IMR-90 (cell line): Measurements from ENCODE around the gene HAS3. TPM values are rescaled to one million over a fixed set of nuclear protein-coding genes. Genes with fewer than 3 reads are reported as not detected.

ENCODE experiments used
- ATAC-seq: fragments of 200-7000 bp; cut with Tn5 transposase; 2 replicates; pipeline ENCODE4 v1.9.1; 2020; ENCODE audit warnings: low read depth, mild to moderate bottlenecking, moderate library complexity
- BruUV-seq: library from RNA; stranded (reverse); fragments of 400-500 nt; replicated peaks from 2 replicates; lab custom pipeline; 2021; lab: Mats Ljungman, UMichigan
- CTCF ChIA-PET: fragments of 300-600 bp; formaldehyde crosslinking; extraction: SDS; loops from one replicate; lab custom pipeline; 2021; ENCODE audit warnings: antibody characterized with exemption; lab: Yijun Ruan, JAX
- POLR2A ChIA-PET: fragments of 300-600 bp; sonication (Branson Sonifier 250); formaldehyde crosslinking; loops from one replicate; lab custom pipeline; 2022; ENCODE audit warnings: antibody characterized with exemption; ENCODE audit not compliant: unreplicated experiment; lab: Charles Lee
- DNase-seq: peaks from one replicate; pipeline ENCODE4 v3.0.0; 2013
- H2AFZ ChIP-seq: replicated peaks from 2 replicates; pipeline ENCODE3; 2013; ENCODE audit warnings: low read length, mild to moderate bottlenecking; ENCODE audit not compliant: poor library complexity
- H2AK5ac ChIP-seq: 2 replicates; pipeline ENCODE4 v1.6.1; 2013; ENCODE audit warnings: low read depth, low read length, inconsistent platforms
- H2AK9ac ChIP-seq: replicated peaks from 2 replicates; pipeline ENCODE3; 2013; ENCODE audit warnings: mild to moderate bottlenecking, low read depth, low read length, moderate library complexity; ENCODE audit not compliant: poor library complexity
- H2BK120ac ChIP-seq: 2 replicates; pipeline ENCODE4 v1.6.1; 2013; ENCODE audit warnings: low read depth, low read length, inconsistent platforms
- H2BK15ac ChIP-seq: 3 replicates; pipeline ENCODE4 v1.6.1; 2013; ENCODE audit warnings: low read depth, low read length, inconsistent platforms
- H2BK20ac ChIP-seq: 2 replicates; pipeline ENCODE4 v1.6.1; 2013; ENCODE audit warnings: low read depth, mild to moderate bottlenecking, inconsistent platforms, low read length, moderate library complexity
- H2BK5ac ChIP-seq: 2 replicates; pipeline ENCODE4 v1.6.1; 2013; ENCODE audit warnings: mild to moderate bottlenecking, low read depth, low read length, inconsistent platforms; ENCODE audit not compliant: poor library complexity, severe bottlenecking
- H3K14ac ChIP-seq: replicated peaks from 2 replicates; pipeline ENCODE4 v1.6.1; 2013; ENCODE audit warnings: low read depth, low read length, inconsistent platforms
- H3K18ac ChIP-seq: 2 replicates; pipeline ENCODE4 v1.6.1; 2013; ENCODE audit warnings: low read depth, low read length, control low read depth
- H3K23ac ChIP-seq: 2 replicates; pipeline ENCODE4 v1.6.1; 2013; ENCODE audit warnings: low read depth, low read length, inconsistent platforms
- H3K27ac ChIP-seq: 2 replicates; pipeline ENCODE4 v1.5.1; 2013; ENCODE audit warnings: mild to moderate bottlenecking, control low read depth, low read length; ENCODE audit not compliant: insufficient read depth
- H3K27me3 ChIP-seq: 2 replicates; pipeline ENCODE4 v1.6.1; 2013; ENCODE audit warnings: low read length; ENCODE audit not compliant: control insufficient read depth, insufficient read depth
- H3K36me3 ChIP-seq: 2 replicates; pipeline ENCODE4 v1.6.1; 2013; ENCODE audit warnings: low read length, mixed read lengths; ENCODE audit not compliant: control insufficient read depth, insufficient read depth
- H3K4ac ChIP-seq: 2 replicates; pipeline ENCODE4 v1.6.1; 2013; ENCODE audit warnings: low read depth, low read length, inconsistent platforms
- H3K4me1 ChIP-seq: 2 replicates; pipeline ENCODE4 v1.6.1; 2013; ENCODE audit warnings: low read length, mixed read lengths; ENCODE audit not compliant: control insufficient read depth, insufficient read depth
- H3K4me2 ChIP-seq: 2 replicates; pipeline ENCODE4 v1.6.1; 2013; ENCODE audit warnings: low read depth, mild to moderate bottlenecking, control low read depth, low read length, moderate library complexity
- H3K4me3 ChIP-seq: 2 replicates; pipeline ENCODE4 v1.5.1; 2013; ENCODE audit warnings: low read depth, mild to moderate bottlenecking, control low read depth, low read length, moderate library complexity; ENCODE audit not compliant: insufficient read depth
- H3K56ac ChIP-seq: 2 replicates; pipeline ENCODE4 v1.6.1; 2013; ENCODE audit warnings: low read length, inconsistent platforms; ENCODE audit not compliant: insufficient read depth; ENCODE audit errors: extremely low read depth
- H3K79me1 ChIP-seq, 2 experiments: 2 replicates each; pipeline ENCODE4 v1.6.1; 2013; ENCODE audit warnings: low read length in 2 of 2, inconsistent platforms in 1 of 2, low read depth in 1 of 2
- H3K9ac ChIP-seq: 2 replicates; pipeline ENCODE4 v1.6.1; 2013; ENCODE audit warnings: low read depth, low read length, control low read depth
- H3K9me1 ChIP-seq: 2 replicates; pipeline ENCODE4 v1.6.1; 2013; ENCODE audit warnings: low read length, inconsistent platforms; ENCODE audit not compliant: insufficient read depth
- H3K9me3 ChIP-seq: 2 replicates; pipeline ENCODE4 v1.6.1; 2013; ENCODE audit warnings: low read length; ENCODE audit not compliant: control insufficient read depth, insufficient read depth
- H4K20me1 ChIP-seq: 2 replicates; pipeline ENCODE4 v1.6.1; 2013; ENCODE audit warnings: low read length, inconsistent platforms; ENCODE audit not compliant: insufficient read depth
- H4K5ac ChIP-seq: 2 replicates; pipeline ENCODE4 v1.6.1; 2013; ENCODE audit warnings: mild to moderate bottlenecking, low read depth, low read length, control low read depth
- H4K8ac ChIP-seq, 2 experiments: 2 replicates each; pipeline ENCODE4 v1.6.1; 2013; ENCODE audit warnings: low read depth in 2 of 2, low read length in 2 of 2, control low read depth in 1 of 2, inconsistent platforms in 1 of 2
- H4K91ac ChIP-seq: 2 replicates; pipeline ENCODE4 v1.6.1; 2013; ENCODE audit warnings: low read depth, low read length, inconsistent platforms; ENCODE audit not compliant: insufficient read depth
- BHLHE40 ChIP-seq: fragments of 150-350 bp; IDR thresholded peaks from 2 replicates; pipeline ENCODE4 v1.6.1; 2016; ENCODE audit warnings: mild to moderate bottlenecking, low read depth, low read length
- CHD1 ChIP-seq: IDR thresholded peaks from 2 replicates; pipeline ENCODE4 v1.6.1; 2012; ENCODE audit warnings: low read depth, low read length, improper control_type of control experiment
- CTCF ChIP-seq: conservative IDR thresholded peaks from 2 replicates; pipeline ENCODE4 v1.5.1; 2012; ENCODE audit warnings: mild to moderate bottlenecking, low read depth, low read length, improper control_type of control experiment
- ELK1 ChIP-seq: fragments of 150-350 bp; IDR thresholded peaks from 2 replicates; pipeline ENCODE4 v1.6.1; 2016; ENCODE audit warnings: low read depth, mild to moderate bottlenecking, low read length, moderate library complexity, borderline replicate concordance
- FOS ChIP-seq: fragments of 150-350 bp; IDR thresholded peaks from 2 replicates; pipeline ENCODE4 v1.6.1; 2016; ENCODE audit warnings: low read depth, low read length
- MAFK ChIP-seq: IDR thresholded peaks from 2 replicates; pipeline ENCODE4 v1.6.1; 2012; ENCODE audit warnings: low read depth, low read length, improper control_type of control experiment
- MAZ ChIP-seq: IDR thresholded peaks from 2 replicates; pipeline ENCODE4 v1.6.1; 2012; ENCODE audit warnings: low read depth, mild to moderate bottlenecking, low read length, improper control_type of control experiment, moderate library complexity, borderline replicate concordance
- MXI1 ChIP-seq: IDR thresholded peaks from 2 replicates; pipeline ENCODE4 v1.6.1; 2012; ENCODE audit warnings: low read depth, mild to moderate bottlenecking, low read length, moderate library complexity, borderline replicate concordance
- POLR2A ChIP-seq: IDR thresholded peaks from 2 replicates; pipeline ENCODE4 v1.6.1; 2012; ENCODE audit warnings: mild to moderate bottlenecking, low read depth, low read length
- RFX5 ChIP-seq: IDR thresholded peaks from 2 replicates; pipeline ENCODE4 v1.8.0; 2012; ENCODE audit warnings: low read depth, mild to moderate bottlenecking, low read length, moderate library complexity
- SMC3 ChIP-seq: fragments of 150-350 bp; IDR thresholded peaks from 2 replicates; pipeline ENCODE4 v1.6.1; 2016; ENCODE audit warnings: low read depth, mild to moderate bottlenecking, antibody characterized with exemption, low read length, moderate library complexity
- USF2 ChIP-seq: fragments of 150-350 bp; IDR thresholded peaks from 2 replicates; pipeline ENCODE4 v1.6.1; 2017; ENCODE audit warnings: mild to moderate bottlenecking, antibody characterized with exemption, low read length, low read depth
- WGBS, 2 experiments: methylation state at CpG; one replicate each; pipeline versions ENCODE4 v1.1.5 to v1.1.7; 2013; ENCODE audit warnings: missing lambda C conversion rate in 2 of 2; ENCODE audit not compliant: insufficient read length in 1 of 2; ENCODE audit errors: extremely low coverage in 2 of 2; 5-methylcytosine and 5-hydroxymethylcytosine counted together
- dilution Hi-C: fragments of 300-500 bp; cut with HindIII; formaldehyde crosslinking; loops from one replicate; pipeline ENCODE4 v1.14.3; 2018; ENCODE audit warnings: low sequenced_read_pairs; ENCODE audit not compliant: unreplicated experiment
- in situ Hi-C: fragments of 300-500 bp; cut with MboI; formaldehyde crosslinking; loops from 3 replicates; pipeline ENCODE4 v1.14.3; 2019; ENCODE audit warnings: low sequenced_read_pairs, inconsistent platforms, mixed read lengths
- intact Hi-C: fragments of 100-400 bp; cut with micrococcal nuclease; formaldehyde crosslinking; loops from 2 replicates; pipeline ENCODE4 v1.10.0; 2022
- polyA plus RNA-seq, 3 experiments: library from polyadenylated mRNA; depleted of rRNA; stranded (reverse); fragments of >200 nt; gene quantifications; 2 replicates each; pipeline ENCODE4 v1.2.3, GENCODE V29; 2012; ENCODE audit warnings: low replicate concordance in 1 of 3
- total RNA-seq: library from RNA; depleted of rRNA; stranded (reverse); fragments of >200 nt; gene quantifications from 2 replicates; pipeline ENCODE4 v1.2.3, GENCODE V29; 2012

Gene HAS3
- total and polyA plus RNA-seq, 2 of the 4 experiments (the other 2 are of a cell fraction): 0.36 to 0.97 TPM

GRCh38 chr16:69095193-69095592, 10.3 kb upstream of the HAS3 start:
- Histone ChIP-seq H3K56ac (no peak overlapping the region), H3K4ac (no peak overlapping the region), H3K23ac (no peak overlapping the region), H3K4me3 (no peak overlapping the region), H3K79me1 (no peaks in the 10 kb centered on the region), H2BK5ac (no peak overlapping the region), H2AK5ac (no peak overlapping the region), H3K18ac (no peak overlapping the region), H3K27me3 (no peaks in the 10 kb centered on the region), H3K9me1 (no peaks in the 10 kb centered on the region; the same call in 1 of the 2 replicates), H3K9ac (no peak overlapping the region), H4K91ac (no peak overlapping the region), H3K27ac (no peak overlapping the region), H2AK9ac (no peak overlapping the region), H2BK15ac (no peak overlapping the region), H2BK120ac (no peak overlapping the region), H3K14ac (no peak overlapping the region), H2BK20ac (no peak overlapping the region), H3K4me2 (no peak overlapping the region), H3K4me1 (no peaks in the 10 kb centered on the region), H4K5ac (no peak overlapping the region), H4K20me1 (no peaks in the 10 kb centered on the region), H3K36me3 (no peaks in the 10 kb centered on the region), H2AFZ (no peak overlapping the region), H4K8ac (no peak overlapping the region), H3K9me3 (no peaks in the 10 kb centered on the region)
- DNase-seq: no peak
- TF ChIP-seq MAZ (no peak), CTCF (no peak), CHD1 (no peak), RFX5 (no peak), FOS (no peak), MXI1 (no peak), BHLHE40 (no peak), ELK1 (no peak), USF2 (no peak), SMC3 (no peak), MAFK (no peak), POLR2A (no peak)
- WGBS, 2 experiments: 94% methylated on average over 4 of the region's 6 CpGs; no CpG with 5 or more reads in 1 of the 2 experiments
- in situ Hi-C loops: no loop called here
- POLR2A ChIA-PET: no interaction called here
- dilution Hi-C loops: no loop called here
- CTCF ChIA-PET: no interaction called here
- BruUV-seq: no TSS peak
- intact Hi-C loops: no loop called here
- ATAC-seq: no peak
